GM10266 (cell line): ENCODE results near the gene MYF6.
"Not testable (repeated sequence)": the region's sequence is repeated elsewhere in the genome, so short reads cannot be mapped to it uniquely, and the experiment has no call there.

Experiments used
- DNase-seq: peaks from one replicate; pipeline ENCODE4 v3.0.0; 2012; ENCODE audit errors: extremely low spot score
- TF ChIP-seq, protein P1 (sequence below): IDR thresholded peaks from 2 replicates; pipeline ENCODE4 v1.5.1; 2012; ENCODE audit warnings: mild to moderate bottlenecking, low read depth; ENCODE audit not compliant: control insufficient read depth, insufficient read depth; ENCODE audit errors: missing control alignments

Gene MYF6

DNA sequence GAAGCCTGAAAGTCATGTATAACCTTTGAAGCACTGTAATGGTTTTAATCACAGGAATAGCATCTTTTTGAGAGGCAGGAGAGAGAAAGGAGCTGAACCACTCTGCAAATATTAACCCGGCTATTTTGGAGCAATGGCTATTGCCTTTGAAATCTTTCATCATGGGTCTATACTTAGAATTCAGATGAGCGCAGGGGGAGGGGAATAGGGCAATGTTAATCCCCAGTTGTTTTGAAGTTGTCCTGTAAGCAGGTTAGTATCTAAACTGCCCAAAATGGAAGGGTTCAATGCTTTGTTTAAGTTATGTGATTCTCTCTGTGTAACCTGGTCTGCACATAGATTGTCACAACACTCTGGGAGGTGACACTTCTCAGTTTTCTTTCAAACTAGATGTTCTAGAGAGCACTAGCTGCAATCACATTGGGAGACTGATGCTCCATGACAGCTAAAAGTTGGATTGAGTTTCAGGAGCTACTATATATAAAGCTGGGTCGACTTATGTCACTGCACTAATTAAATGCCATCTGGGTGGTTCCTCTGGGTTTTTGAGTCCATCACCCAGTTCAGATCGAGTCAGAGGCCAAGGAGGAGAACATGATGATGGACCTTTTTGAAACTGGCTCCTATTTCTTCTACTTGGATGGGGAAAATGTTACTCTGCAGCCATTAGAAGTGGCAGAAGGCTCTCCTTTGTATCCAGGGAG, at the start of gene MYF6:
TSS of gene MYF6 (plus strand) at position 509 of the 704 bp plus-strand sequence. CDS start at position 595, 86 bp downstream.
- TF ChIP-seq, protein P1, sequence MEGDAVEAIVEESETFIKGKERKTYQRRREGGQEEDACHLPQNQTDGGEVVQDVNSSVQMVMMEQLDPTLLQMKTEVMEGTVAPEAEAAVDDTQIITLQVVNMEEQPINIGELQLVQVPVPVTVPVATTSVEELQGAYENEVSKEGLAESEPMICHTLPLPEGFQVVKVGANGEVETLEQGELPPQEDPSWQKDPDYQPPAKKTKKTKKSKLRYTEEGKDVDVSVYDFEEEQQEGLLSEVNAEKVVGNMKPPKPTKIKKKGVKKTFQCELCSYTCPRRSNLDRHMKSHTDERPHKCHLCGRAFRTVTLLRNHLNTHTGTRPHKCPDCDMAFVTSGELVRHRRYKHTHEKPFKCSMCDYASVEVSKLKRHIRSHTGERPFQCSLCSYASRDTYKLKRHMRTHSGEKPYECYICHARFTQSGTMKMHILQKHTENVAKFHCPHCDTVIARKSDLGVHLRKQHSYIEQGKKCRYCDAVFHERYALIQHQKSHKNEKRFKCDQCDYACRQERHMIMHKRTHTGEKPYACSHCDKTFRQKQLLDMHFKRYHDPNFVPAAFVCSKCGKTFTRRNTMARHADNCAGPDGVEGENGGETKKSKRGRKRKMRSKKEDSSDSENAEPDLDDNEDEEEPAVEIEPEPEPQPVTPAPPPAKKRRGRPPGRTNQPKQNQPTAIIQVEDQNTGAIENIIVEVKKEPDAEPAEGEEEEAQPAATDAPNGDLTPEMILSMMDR = no peak

DNA sequence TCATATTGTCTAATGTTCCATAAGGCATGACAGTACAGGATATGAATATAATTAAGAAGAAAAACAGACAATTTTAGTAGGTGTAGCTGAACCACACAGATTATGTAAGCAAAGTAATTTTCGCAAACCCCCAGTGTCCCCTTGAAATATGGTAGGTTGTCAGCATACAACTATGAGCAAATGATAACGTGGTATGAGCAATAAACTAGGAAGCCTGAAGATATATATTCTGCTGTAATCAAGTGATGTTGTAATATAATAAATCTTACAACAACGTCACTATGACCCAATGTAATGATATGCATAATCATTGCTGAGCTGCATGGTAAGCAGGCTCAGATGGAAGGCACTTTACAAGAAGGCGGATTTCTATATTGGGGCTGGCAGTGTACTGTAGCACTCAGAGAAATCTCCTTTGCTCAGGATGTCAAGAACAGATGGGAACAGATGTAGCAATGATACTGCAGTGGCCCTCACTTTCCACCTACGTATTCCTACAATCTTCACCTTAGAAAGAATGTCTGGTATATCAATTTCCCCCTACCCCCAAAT, 47.8 kb upstream of the MYF6 start:
- TF ChIP-seq, protein P1 = no peak
- DNase-seq = no peak

More for the DNA sequence above, at the start of gene MYF6:
- no peak for DNase-seq

GRCh38 chr12:80662586-80662985, 44.8 kb upstream of the MYF6 start:
- no peak for DNase-seq
- TF ChIP-seq, protein P1 = no peak

DNA sequence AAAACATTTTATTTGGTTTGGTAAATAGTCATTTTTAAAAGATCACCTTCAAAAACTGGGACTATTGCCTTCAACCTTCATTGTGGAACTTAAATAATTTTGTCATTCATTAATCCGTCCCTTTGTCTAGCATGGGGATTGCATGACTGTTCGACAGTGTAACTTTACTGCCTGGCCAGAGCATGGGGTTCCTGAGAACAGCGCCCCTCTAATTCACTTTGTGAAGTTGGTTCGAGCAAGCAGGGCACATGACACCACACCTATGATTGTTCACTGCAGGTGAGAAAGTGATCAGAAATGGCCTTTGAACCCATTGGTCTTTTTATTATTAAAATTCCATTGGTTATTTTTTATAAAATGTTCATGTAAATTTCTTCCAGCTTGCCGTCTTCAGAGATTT, 37.2 kb upstream of the MYF6 start:
- TF ChIP-seq, protein P1 = no peak

GRCh38 chr12:80676042-80676636, 31.3 kb upstream of the MYF6 start:
- not testable (repeated sequence) for DNase-seq

More for the DNA sequence above, 37.2 kb upstream of the MYF6 start:
- DNase-seq = no peak

DNA sequence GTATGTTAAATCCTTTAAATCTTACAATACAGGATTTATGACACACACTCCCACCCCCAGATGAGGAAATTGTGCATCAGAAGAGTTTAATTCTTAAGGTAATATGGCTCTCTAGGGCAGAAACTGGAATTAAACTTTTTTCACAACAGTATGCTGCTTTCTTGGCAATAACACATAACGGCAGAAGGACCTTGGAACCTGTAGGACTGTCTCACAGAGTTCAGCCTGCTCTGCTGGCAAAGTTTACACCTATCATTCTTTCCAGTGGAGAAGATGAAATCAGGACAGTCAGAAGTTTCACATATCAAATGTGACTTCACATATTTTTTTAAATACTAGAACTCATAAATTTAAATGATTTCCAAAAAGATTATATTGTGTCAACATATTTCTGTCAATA, 30.6 kb upstream of the MYF6 start:
- TF ChIP-seq, protein P1 = no peak
- no peak for DNase-seq

- TF ChIP-seq, protein P1 = no peak
- DNase-seq = no peak
These were observed 29.4 kb upstream of the MYF6 start for GRCh38 chr12:80677994-80678393.
